ENCODE measurements around the gene CYREN.

CYREN gene

DNA sequence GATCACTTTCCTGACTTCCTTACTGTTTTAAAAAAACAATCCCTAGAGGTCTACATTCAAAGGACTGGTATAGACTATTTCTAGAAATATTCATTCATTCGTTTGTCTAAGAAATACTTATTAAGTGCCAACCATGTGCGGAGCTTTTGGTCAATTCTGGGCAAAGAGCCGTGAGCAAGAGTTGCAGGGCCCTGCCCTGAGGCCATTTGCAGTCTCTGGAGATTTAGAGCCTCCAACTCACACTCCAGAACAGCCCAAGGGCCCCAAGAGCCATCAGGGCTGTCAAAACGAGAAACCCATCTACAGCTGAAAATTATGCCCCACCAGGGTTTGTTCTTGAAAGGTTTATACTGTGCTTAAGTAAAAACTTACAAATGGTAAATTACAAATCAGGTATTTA lies 24.6 kb upstream of the CYREN start:
- TF ChIP-seq, protein P1, sequence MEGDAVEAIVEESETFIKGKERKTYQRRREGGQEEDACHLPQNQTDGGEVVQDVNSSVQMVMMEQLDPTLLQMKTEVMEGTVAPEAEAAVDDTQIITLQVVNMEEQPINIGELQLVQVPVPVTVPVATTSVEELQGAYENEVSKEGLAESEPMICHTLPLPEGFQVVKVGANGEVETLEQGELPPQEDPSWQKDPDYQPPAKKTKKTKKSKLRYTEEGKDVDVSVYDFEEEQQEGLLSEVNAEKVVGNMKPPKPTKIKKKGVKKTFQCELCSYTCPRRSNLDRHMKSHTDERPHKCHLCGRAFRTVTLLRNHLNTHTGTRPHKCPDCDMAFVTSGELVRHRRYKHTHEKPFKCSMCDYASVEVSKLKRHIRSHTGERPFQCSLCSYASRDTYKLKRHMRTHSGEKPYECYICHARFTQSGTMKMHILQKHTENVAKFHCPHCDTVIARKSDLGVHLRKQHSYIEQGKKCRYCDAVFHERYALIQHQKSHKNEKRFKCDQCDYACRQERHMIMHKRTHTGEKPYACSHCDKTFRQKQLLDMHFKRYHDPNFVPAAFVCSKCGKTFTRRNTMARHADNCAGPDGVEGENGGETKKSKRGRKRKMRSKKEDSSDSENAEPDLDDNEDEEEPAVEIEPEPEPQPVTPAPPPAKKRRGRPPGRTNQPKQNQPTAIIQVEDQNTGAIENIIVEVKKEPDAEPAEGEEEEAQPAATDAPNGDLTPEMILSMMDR (conservative IDR thresholded peaks at IDR 0.05): no peak
- H3K27ac ChIP-seq: no peak overlapping the region

DNA sequence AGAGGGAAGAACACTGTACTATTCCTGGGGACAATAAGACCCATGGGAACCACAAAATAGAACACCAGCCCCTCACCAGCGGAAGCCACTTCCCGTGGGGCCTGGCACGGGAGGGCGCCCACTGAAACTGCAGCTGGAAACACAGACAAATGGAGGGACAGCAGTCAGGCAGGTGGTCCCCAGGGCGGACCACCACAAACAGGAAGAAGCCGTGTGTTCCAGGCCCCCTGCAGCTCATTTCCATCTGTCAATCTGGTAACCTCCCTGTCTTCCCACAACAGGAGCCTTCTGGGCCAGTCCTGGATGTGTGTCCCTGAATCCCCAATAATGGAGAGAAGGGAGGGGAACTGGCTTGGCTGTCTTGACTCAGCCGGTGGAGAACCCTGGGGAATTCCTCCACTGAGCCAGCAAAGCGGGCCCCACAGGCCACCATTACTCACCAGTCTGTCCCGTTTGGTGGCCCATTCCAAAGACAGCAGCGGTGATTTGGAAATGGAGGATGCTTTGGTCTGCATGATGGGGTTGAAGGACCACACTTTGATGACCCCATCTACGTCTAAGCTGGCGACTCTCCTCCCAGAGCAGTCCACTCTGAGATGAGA lies 24.1 kb upstream of the CYREN start:
- no peak overlapping the region for H3K27ac ChIP-seq
- TF ChIP-seq, protein P1 (conservative IDR thresholded peaks at IDR 0.05): no peak

GRCh38 chr7:135193615-135194081 lies 23.1 kb upstream of the CYREN start:
- no peak overlapping the region for H3K27ac ChIP-seq
- TF ChIP-seq, protein P1 (conservative IDR thresholded peaks at IDR 0.05): no peak

- H3K27ac ChIP-seq: no peak overlapping the region
- TF ChIP-seq, protein P1 (conservative IDR thresholded peaks at IDR 0.05): no peak
Measured at GRCh38 chr7:135192914-135193536, 22.5 kb upstream of the CYREN start.

GRCh38 chr7:135190703-135191102 lies 20.2 kb upstream of the CYREN start:
- TF ChIP-seq, protein P1 (conservative IDR thresholded peaks at IDR 0.05): no peak
- H3K27ac ChIP-seq: no peak overlapping the region

- no peak overlapping the region for H3K27ac ChIP-seq
- TF ChIP-seq, protein P1 (conservative IDR thresholded peaks at IDR 0.05): no peak
Measured at GRCh38 chr7:135189961-135190360, 19.5 kb upstream of the CYREN start.

DNA sequence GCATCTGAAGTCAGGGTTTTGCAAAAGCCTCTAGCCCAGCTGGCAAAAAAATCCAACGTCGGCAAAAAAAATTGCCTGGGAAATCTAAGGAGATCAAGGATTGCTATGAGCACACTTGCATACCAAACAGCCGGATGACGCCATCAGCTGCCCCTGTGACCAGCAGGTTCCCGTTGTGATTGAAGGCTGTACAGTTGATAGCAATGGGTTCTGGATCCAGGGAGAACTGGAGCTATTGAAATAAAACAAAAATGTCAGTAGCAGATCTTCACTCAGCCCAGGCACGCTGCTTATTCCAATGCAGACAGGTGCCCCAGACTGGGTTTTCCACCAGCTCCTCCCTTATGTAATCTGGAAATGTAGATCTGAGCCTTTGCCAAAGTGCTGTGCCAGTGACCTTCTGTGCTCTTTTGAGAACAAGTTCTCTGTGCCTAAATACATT lies 18.7 kb upstream of the CYREN start:
- TF ChIP-seq, protein P1 (conservative IDR thresholded peaks at IDR 0.05): no peak
- H3K27ac ChIP-seq: no peak overlapping the region
